NCI-H1092 treated with DMSO at 0.1 percent for 48 hours (cell line): ENCODE data around the gene ANTXR1.

ENCODE experiments used
- DNase-seq: peaks from one replicate; lab custom pipeline; 2025; lab: John Stamatoyannopoulos, UW

ANTXR1 gene

DNA sequence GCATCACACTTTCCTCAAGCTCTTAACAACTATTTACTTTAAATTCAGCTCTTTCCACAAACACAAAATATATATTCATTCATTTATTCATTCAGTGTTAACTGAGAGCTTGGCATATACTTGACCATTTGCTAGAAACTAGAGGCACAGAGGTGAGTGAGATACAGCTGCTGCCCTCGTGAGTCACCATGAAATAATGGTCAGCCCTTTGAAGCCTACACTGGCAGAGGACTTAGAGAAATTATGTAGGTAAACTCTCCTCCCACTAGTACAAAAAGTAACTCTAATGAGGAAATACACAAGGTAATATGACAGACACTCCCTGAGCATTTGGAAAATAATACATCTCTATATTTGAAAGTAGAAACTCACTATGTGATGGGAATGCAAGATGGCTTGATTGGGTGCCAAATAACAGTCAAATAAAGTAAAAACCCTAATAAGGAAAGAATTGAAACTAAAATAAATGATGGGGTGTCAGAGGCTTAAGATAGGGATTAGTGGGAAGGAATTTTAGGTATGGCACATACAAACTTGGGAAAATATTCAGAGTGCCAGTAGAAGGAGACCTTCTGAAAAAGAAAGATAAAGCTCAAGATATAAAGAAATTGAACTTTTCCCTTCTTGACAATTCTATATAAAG is 61.1 kb downstream of the ANTXR1 start:
- no peak for DNase-seq

- no peak for DNase-seq
Measured at GRCh38 chr2:69074918-69075317, 61.9 kb downstream of the ANTXR1 start.

- no peak for DNase-seq
Measured at GRCh38 chr2:69075486-69075885, 62.5 kb downstream of the ANTXR1 start.

DNA sequence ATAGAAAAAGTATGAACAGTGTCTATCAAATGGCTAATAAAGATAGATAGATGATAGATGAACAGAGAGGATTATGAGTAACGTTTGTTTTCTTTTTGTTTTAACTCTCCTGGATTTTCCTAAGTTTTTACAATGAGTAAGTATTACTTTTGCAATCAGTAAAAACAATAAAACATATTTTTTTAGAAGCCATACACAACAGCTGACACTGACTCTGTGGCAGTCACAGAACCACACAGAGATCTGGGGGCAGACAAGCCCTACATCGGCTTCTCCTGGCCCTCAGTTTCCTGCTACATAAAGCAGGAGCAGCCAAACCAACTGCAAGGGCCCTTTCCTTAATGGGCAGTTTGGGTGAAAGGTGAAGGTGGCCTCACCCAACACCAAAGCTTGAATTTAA is 63.6 kb downstream of the ANTXR1 start:
- DNase-seq: no peak

GRCh38 chr2:69077252-69077950 is 64.4 kb downstream of the ANTXR1 start:
- peak; percentile 6 for DNase-seq

DNA sequence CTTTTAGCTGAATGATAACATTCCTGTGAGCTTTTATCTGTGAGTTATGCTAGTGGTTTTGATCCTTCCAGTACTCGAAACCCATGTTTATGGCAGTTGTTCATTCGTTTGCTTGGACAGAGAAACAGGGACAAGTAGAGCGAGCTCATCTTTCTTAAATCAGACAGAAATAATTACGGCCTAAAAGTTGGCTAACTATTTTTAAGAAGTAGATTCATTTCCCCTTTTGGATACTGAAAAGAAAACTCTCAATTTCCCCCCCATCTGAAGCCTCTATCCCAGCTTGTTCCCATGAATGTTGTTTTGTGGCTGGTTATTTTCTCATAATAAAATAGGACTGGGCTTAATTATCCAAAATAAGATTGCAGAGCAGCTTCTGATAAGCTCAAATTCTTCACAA is 67.1 kb downstream of the ANTXR1 start:
- no peak for DNase-seq

- DNase-seq: no peak
Measured at GRCh38 chr2:69081001-69081580, 68.1 kb downstream of the ANTXR1 start.

GRCh38 chr2:69081757-69082156 is 68.8 kb downstream of the ANTXR1 start:
- DNase-seq: no peak

GRCh38 chr2:69082430-69082997 is 69.5 kb downstream of the ANTXR1 start:
- DNase-seq: no peak

GRCh38 chr2:69083235-69083748 is 70.3 kb downstream of the ANTXR1 start:
- no peak for DNase-seq

GRCh38 chr2:69084492-69084891 is 71.5 kb downstream of the ANTXR1 start:
- no peak for DNase-seq

GRCh38 chr2:69086466-69086865 is 73.5 kb downstream of the ANTXR1 start:
- DNase-seq: no peak

- no peak for DNase-seq
Measured at GRCh38 chr2:69087211-69087911, 74.4 kb downstream of the ANTXR1 start.

GRCh38 chr2:69087912-69088240 is 74.9 kb downstream of the ANTXR1 start:
- DNase-seq: no peak

GRCh38 chr2:69088466-69088865 is 75.5 kb downstream of the ANTXR1 start:
- no peak for DNase-seq

DNA sequence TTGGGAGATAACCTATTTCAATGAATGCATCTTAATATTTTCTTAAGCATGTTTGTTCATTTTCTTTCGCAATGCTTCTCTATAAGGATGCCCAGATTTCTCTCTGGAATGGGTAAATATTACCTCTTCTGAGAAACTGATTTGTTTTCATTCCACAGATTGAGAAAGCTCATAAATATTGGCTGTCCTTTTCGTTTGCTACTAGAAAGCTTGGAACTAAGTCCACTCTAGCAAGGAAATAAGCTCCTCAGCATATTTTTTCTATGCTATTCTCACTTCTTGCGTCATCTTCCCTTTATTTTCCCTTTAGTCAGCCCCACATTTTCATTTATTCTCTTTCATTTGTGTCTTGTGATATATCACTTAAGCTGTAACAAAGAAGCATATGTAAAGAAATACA is 76.3 kb downstream of the ANTXR1 start:
- DNase-seq: no peak

DNA sequence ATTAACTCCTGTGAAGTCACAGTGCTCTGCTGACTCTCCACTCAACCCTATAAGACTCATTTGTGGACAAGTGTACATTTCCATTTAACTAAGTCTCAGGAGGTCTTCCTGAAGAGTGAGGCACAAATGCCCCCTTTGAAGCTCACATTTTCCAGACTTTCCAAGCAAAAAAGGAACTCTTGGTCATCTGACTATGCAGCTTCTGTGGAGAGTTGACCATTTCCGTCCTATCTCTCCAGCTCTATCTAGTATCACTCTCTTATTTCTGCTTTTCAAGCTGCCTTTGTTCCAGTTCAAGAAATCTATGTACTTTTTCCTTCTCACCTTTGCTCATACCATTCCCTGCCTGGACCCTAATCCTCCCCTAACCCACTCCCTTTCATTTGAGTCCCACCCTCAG is 77.0 kb downstream of the ANTXR1 start:
- no peak for DNase-seq

GRCh38 chr2:69090820-69091219 is 77.8 kb downstream of the ANTXR1 start:
- DNase-seq: no peak

DNA sequence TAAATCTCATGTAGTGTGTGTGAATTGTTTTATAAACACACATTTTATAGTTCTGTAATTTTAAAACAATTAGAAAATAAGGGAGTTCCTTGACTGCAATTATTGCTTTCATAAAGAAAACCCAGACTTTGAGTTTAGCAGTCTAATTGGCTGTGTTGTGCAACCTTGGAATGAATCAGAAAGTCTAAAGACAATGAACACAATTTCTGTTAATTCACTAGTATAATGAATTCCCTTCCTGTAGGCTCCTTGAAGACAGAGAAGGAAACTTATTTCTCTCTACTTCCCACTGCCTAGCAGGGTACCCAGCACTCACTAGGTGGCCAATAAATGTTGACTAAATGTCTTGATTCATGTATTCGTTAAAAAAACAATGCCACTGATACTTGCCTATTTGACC is 79.9 kb downstream of the ANTXR1 start:
- DNase-seq: no peak

- no peak for DNase-seq
Measured at GRCh38 chr2:69095305-69095704, 82.3 kb downstream of the ANTXR1 start.

DNA sequence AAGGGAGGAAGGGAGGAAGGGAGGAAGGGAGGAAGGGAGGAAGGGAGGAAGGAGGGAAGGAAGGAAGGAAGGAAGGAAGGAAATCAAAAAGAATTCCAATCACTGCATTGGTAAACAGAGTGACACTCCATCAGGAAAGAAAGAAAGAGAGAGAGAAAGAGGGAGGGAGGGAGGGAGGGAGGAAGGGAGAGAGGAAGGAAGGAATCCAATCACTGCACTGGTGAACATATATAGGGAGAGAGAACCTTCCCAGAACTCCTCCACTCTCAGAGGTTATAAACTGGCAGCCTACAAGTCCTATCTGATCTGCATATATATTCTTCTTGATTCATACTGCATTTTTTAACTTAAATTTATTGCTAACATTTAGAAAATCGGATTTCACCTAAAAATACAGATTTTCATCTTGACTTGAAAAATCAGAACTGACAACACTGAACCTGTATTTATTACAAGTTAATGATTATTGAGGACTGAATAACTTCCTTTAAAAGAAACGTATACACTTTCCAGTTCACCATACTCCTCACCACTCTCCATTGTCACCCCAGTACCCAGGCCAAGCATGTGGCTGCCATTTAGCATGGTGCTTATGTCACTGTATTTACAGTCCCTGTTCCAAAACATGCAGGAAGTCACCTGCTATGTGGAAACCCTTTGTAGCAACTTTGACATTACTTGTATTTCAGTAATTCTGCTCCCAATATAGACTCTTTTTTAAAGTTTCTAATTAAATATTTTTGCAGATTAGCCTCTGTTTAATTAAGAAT is 83.5 kb downstream of the ANTXR1 start:
- no peak for DNase-seq

DNA sequence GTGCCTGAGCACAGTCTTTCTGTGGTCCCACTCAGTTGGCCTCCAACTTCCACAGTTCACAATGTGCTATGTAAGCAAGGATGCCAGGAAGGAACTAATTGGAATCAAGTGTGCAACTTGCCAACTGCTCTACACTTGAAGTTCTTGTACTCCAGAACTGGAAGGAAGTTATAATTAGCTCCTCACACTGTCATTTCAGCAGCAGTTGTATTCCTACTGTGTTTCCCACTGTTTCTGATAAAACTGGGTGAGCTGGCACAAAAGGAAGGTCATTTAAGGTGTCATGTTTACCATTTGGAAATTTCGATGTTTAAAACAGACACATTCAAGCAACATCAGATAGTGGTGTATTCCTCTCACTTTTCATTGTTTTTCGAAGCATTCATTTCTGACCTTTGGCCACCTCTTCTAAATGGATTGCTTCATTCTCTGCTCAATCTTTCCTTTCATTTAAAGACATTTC is 84.2 kb downstream of the ANTXR1 start:
- DNase-seq: no peak
